Measurements from ENCODE around the gene TBX4. TPM values are rescaled to one million over a fixed set of nuclear protein-coding genes. Genes with fewer than 3 reads are reported as not detected.

The TBX4 gene
- total and polyA plus RNA-seq, 5 donors: 0.11 TPM; not detected in 4

GRCh38 chr17:61449707-61450640 is 2.2 kb upstream of the TBX4 start:
- H3K4me3 ChIP-seq (ENCODE audit: low read length): no peak overlapping the region
- intact Hi-C loops (cut with DNase I): no loop called here
- WGBS: 88% methylated on average over 9 of the region's 9 CpGs
- H3K9me3 ChIP-seq (ENCODE audit: control insufficient read depth, low read length): no peaks in the 10 kb centered on the region
- ATAC-seq (no peak), DNase-seq (no peak)
- no peaks in the 10 kb centered on the region for H3K27me3 ChIP-seq (ENCODE audit: control insufficient read depth, insufficient read depth)
- H3K27ac ChIP-seq (ENCODE audit: low read length): no peak overlapping the region
- no peaks in the 10 kb centered on the region for H3K4me1 ChIP-seq (ENCODE audit: control insufficient read depth, insufficient read depth, low read length)

GRCh38 chr17:61450641-61451537 is 1.3 kb upstream of the TBX4 start:
- Histone ChIP-seq H3K9me3 (ENCODE audit: control insufficient read depth, low read length) (no peaks in the 10 kb centered on the region), H3K27ac (ENCODE audit: low read length) (no peak overlapping the region), H3K4me3 (ENCODE audit: low read length) (no peak overlapping the region), H3K4me1 (ENCODE audit: control insufficient read depth, insufficient read depth, low read length) (no peaks in the 10 kb centered on the region), H3K27me3 (ENCODE audit: control insufficient read depth, insufficient read depth) (no peaks in the 10 kb centered on the region)
- WGBS: 72% methylated on average over 19 of the region's 19 CpGs
- DNase-seq (no peak), ATAC-seq (no peak)
- intact Hi-C loops (cut with DNase I): no loop called here

- no peak overlapping the region for H3K27ac ChIP-seq (ENCODE audit: low read length)
- 7% methylated on average over 75 of the region's 75 CpGs for WGBS
- H3K27me3 ChIP-seq (ENCODE audit: control insufficient read depth, insufficient read depth): no peaks in the 10 kb centered on the region
- DNase-seq: peak in 1 of 3 donors; percentile 25
- H3K4me3 ChIP-seq (ENCODE audit: low read length): peak overlapping the region; percentile 44
- no peaks in the 10 kb centered on the region for H3K9me3 ChIP-seq (ENCODE audit: control insufficient read depth, low read length)
- ATAC-seq: peak; percentile 39 to 58
- H3K4me1 ChIP-seq (ENCODE audit: control insufficient read depth, insufficient read depth, low read length): no peaks in the 10 kb centered on the region
- intact Hi-C loops (cut with DNase I): no loop called here
Measured at GRCh38 chr17:61451538-61452300, 503 bp upstream of the TBX4 start.

GRCh38 chr17:61453566-61454380 is 1.6 kb downstream of the TBX4 start:
- DNase-seq (no peak), ATAC-seq (no peak)
- H3K4me1 ChIP-seq (ENCODE audit: control insufficient read depth, insufficient read depth, low read length): no peaks in the 10 kb centered on the region
- H3K27ac ChIP-seq (ENCODE audit: low read length): no peak overlapping the region
- no peak overlapping the region for H3K4me3 ChIP-seq (ENCODE audit: low read length)
- no peaks in the 10 kb centered on the region for H3K27me3 ChIP-seq (ENCODE audit: control insufficient read depth, insufficient read depth)
- intact Hi-C loops (cut with DNase I): no loop called here
- WGBS: 25% methylated on average over 17 of the region's 17 CpGs
- no peaks in the 10 kb centered on the region for H3K9me3 ChIP-seq (ENCODE audit: control insufficient read depth, low read length)

- intact Hi-C loops (cut with DNase I): no loop called here
- H3K27ac ChIP-seq (ENCODE audit: low read length): no peak overlapping the region
- no peaks in the 10 kb centered on the region for H3K27me3 ChIP-seq (ENCODE audit: control insufficient read depth, insufficient read depth)
- H3K9me3 ChIP-seq (ENCODE audit: control insufficient read depth, low read length): no peaks in the 10 kb centered on the region
- WGBS: 17% methylated on average over 86 of the region's 86 CpGs
- ATAC-seq: no peak
- no peak overlapping the region for H3K4me3 ChIP-seq (ENCODE audit: low read length)
- no peaks in the 10 kb centered on the region for H3K4me1 ChIP-seq (ENCODE audit: control insufficient read depth, insufficient read depth, low read length)
- peak in 1 of 3 donors; percentile 56 for DNase-seq
Measured at GRCh38 chr17:61454381-61455323, 2.4 kb downstream of the TBX4 start.

GRCh38 chr17:61455324-61456060 is 3.3 kb downstream of the TBX4 start:
- Histone ChIP-seq H3K4me1 (ENCODE audit: control insufficient read depth, insufficient read depth, low read length) (no peaks in the 10 kb centered on the region), H3K27ac (ENCODE audit: low read length) (no peak overlapping the region), H3K4me3 (ENCODE audit: low read length) (no peak overlapping the region), H3K9me3 (ENCODE audit: control insufficient read depth, low read length) (no peaks in the 10 kb centered on the region), H3K27me3 (ENCODE audit: control insufficient read depth, insufficient read depth) (no peaks in the 10 kb centered on the region)
- WGBS: 66% methylated on average over 18 of the region's 18 CpGs
- DNase-seq: peak in 1 of 3 donors; percentile 42
- no peak for ATAC-seq
- intact Hi-C loops (cut with DNase I): no loop called here

GRCh38 chr17:61456061-61456681 is 3.9 kb downstream of the TBX4 start:
- no peaks in the 10 kb centered on the region for H3K4me1 ChIP-seq (ENCODE audit: control insufficient read depth, insufficient read depth, low read length)
- no peaks in the 10 kb centered on the region for H3K9me3 ChIP-seq (ENCODE audit: control insufficient read depth, low read length)
- intact Hi-C loops (cut with DNase I): no loop called here
- no peak overlapping the region for H3K27ac ChIP-seq (ENCODE audit: low read length)
- H3K27me3 ChIP-seq (ENCODE audit: control insufficient read depth, insufficient read depth): no peaks in the 10 kb centered on the region
- no peak for DNase-seq
- ATAC-seq: no peak
- whole genome bisulfite sequencing: 30% methylated on average over 47 of the region's 47 CpGs
- no peak overlapping the region for H3K4me3 ChIP-seq (ENCODE audit: low read length)

GRCh38 chr17:61456688-61457225 is 4.5 kb downstream of the TBX4 start:
- Histone ChIP-seq H3K9me3 (ENCODE audit: control insufficient read depth, low read length) (no peaks in the 10 kb centered on the region), H3K4me3 (ENCODE audit: low read length) (peak overlapping the region; percentile 17), H3K4me1 (ENCODE audit: control insufficient read depth, insufficient read depth, low read length) (no peaks in the 10 kb centered on the region), H3K27me3 (ENCODE audit: control insufficient read depth, insufficient read depth) (no peaks in the 10 kb centered on the region), H3K27ac (ENCODE audit: low read length) (no peak overlapping the region)
- intact Hi-C loops (cut with DNase I): no loop called here
- 9% methylated on average over 45 of the region's 45 CpGs for WGBS
- no peak for ATAC-seq
- DNase-seq: no peak
